HepG2 (cell line): Measurements from ENCODE around the gene GLYR1. TPM values are rescaled to one million over a fixed set of nuclear protein-coding genes. Genes with fewer than 3 reads are reported as not detected.

ENCODE experiments used
- IKZF4 ChIP-seq: sonication (generic); formaldehyde crosslinking; IDR thresholded peaks from 2 replicates; pipeline ENCODE4 v1.5.1; 2020; ENCODE audit warnings: borderline replicate concordance, mild to moderate bottlenecking, low read depth, missing genetic modification reagents; ENCODE audit errors: not compliant biosample characterization
- MTF1 ChIP-seq: sonication (generic); formaldehyde crosslinking; IDR thresholded peaks from 2 replicates; pipeline ENCODE4 v1.5.0; 2020; ENCODE audit warnings: missing genetic modification reagents
- RBFOX2 ChIP-seq: fragments of 200-400 bp; formaldehyde crosslinking; IDR thresholded peaks from 2 replicates; pipeline ENCODE4 v1.6.1; 2017; ENCODE audit warnings: low read depth, mild to moderate bottlenecking, low read length
- RNF219 ChIP-seq: sonication (generic); formaldehyde crosslinking; IDR thresholded peaks from 2 replicates; pipeline ENCODE4 v1.5.0; 2020; ENCODE audit warnings: mild to moderate bottlenecking, missing genetic modification reagents
- SRSF4 ChIP-seq: fragments of 200-400 bp; formaldehyde crosslinking; IDR thresholded peaks from one replicate; pipeline ENCODE4 v1.6.1; 2018; ENCODE audit warnings: mild to moderate bottlenecking, low read depth, low read length, moderate library complexity; ENCODE audit not compliant: poor library complexity, severe bottlenecking
- TFDP2 ChIP-seq: sonication (generic); formaldehyde crosslinking; IDR thresholded peaks from 2 replicates; pipeline ENCODE4 v1.4.0; 2020; ENCODE audit warnings: missing genetic modification reagents
- YEATS2 ChIP-seq: sonication (generic); formaldehyde crosslinking; IDR thresholded peaks from 2 replicates; pipeline ENCODE4 v1.4.0; 2020; ENCODE audit warnings: missing genetic modification reagents, borderline replicate concordance
- ZMAT3 ChIP-seq: sonication (generic); formaldehyde crosslinking; conservative IDR thresholded peaks from 2 replicates; pipeline ENCODE4 v1.7.0; 2021; ENCODE audit warnings: missing genetic modification reagents
- ZNF138 ChIP-seq: sonication (generic); formaldehyde crosslinking; IDR thresholded peaks from 2 replicates; pipeline ENCODE4 v1.5.0; 2020; ENCODE audit warnings: mild to moderate bottlenecking, low read depth, missing genetic modification reagents
- ZNF407 ChIP-seq: sonication (generic); formaldehyde crosslinking; IDR thresholded peaks from one replicate; pipeline ENCODE4 v1.5.1; 2020; ENCODE audit warnings: mild to moderate bottlenecking, missing genetic modification reagents; ENCODE audit errors: not compliant biosample characterization
- ZNF703 ChIP-seq: sonication (generic); formaldehyde crosslinking; IDR thresholded peaks from 2 replicates; pipeline ENCODE4 v1.5.1; 2020; ENCODE audit warnings: missing genetic modification reagents, mild to moderate bottlenecking, moderate library complexity, borderline replicate concordance
- ZNF761 ChIP-seq: sonication (generic); formaldehyde crosslinking; conservative IDR thresholded peaks from 2 replicates; pipeline ENCODE4 v1.4.0; 2020; ENCODE audit warnings: mild to moderate bottlenecking, missing genetic modification reagents
- polyA plus RNA-seq, 8 experiments: library from polyadenylated mRNA; depleted of rRNA in 3 of 8; stranded (reverse) in 7 of 8; unstranded in 1 of 8; fragments of >200 nt; fragmentation: Illumina TruSeq in 4 of 8; extraction: Trizol in 4 of 8; gene quantifications; 2 replicates each; pipeline versions ENCODE4 v1.2.1 to v1.2.3, GENCODE V29; 2011 to 2016; ENCODE audit warnings: low read depth in 4 of 8, missing spikeins in 1 of 8, mixed read lengths in 1 of 8; ENCODE audit not compliant: insufficient read depth in 1 of 8
- total RNA-seq, 5 experiments: library from RNA; depleted of rRNA; stranded (reverse); fragments of >200 nt; fragmentation: Illumina TruSeq; extraction: Trizol; gene quantifications; 2 replicates each; pipeline ENCODE4 v1.2.3, GENCODE V29; 2016; ENCODE audit warnings: low read depth in 1 of 5

Gene GLYR1
- total and polyA plus RNA-seq, 2 of the 13 experiments (the other 11 are each of a cell fraction or from before 2014, with no cell fraction given): 28.3 to 48.7 TPM

DNA sequence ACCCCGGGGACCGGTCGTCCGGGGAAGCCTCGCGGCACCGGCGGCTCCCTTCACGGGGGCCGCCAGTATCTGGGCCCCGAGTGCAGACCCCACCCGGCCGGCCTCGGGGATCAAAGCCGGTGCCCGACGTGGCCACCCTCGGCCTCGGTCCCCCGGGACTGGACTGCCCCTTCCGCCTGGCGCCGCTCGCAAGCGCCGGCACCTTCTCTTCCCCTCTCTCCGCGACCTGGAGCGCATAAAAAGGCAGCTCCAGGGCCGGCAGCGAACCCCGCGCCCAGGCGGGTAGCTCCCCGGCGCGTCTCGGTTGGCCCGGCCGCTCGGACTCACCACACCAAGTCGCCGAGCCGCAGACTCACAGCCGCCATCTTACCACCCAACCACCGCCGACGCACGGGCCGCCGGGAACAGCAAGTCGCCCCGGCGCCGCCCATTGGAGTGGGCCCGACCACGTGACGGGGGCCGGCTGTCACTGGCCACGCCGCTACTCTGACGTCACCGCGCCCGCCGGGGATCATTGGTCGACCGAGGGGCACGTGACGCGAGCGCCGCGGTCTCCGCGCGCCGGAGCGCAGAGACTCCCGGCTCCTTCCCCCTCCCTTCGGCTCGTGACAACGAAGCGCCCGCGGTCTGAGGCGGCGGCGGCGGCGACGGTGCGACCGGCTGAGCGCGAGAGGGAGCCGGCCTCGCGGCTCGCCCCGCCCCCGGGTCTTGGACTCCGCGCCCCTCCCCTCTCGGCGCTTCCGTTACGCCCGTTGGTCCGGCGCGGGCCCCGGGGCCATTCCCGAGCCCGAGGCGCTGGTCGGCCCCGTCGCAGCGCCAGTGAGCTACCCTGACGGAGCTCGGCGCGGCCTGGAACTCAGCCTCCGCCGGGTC, at the start of gene GLYR1, which contains the start of gene UBN1 (continued):
- TF ChIP-seq ZNF407 (CRISPR knock-in tag): no peak
- peak; percentile 67 for TF ChIP-seq IKZF4
- no peak for TF ChIP-seq SRSF4
- TF ChIP-seq TFDP2 (CRISPR knock-in tag): peak; percentile 66; the same call in 1 of the 2 replicates
- TF ChIP-seq YEATS2 (CRISPR knock-in tag): peak; percentile 46; the same call in 1 of the 2 replicates
- TF ChIP-seq ZNF138 (CRISPR knock-in tag): peak; percentile 49; the same call in 1 of the 2 replicates
- no peak for TF ChIP-seq ZNF761
- TF ChIP-seq MTF1 (CRISPR knock-in tag): no peak
- no peak for TF ChIP-seq RNF219 (CRISPR knock-in tag)
- TF ChIP-seq ZNF703 (CRISPR knock-in tag): no peak
- peak; percentile 90 for TF ChIP-seq RBFOX2
- 0 out of 2 replicates have a peak, but pooled peaks have one; percentile 26 for TF ChIP-seq ZMAT3
